K562 (cell line): ENCODE measurements around the gene MYB. TPM values are rescaled to one million over a fixed set of nuclear protein-coding genes. Genes with fewer than 3 reads are reported as not detected.
A peak's percentile ranks its signal among the peaks of the same experiment; 100 is the strongest.

Experiments used
- CEBPG ChIP-seq, 3 experiments: fragments of 200-800 bp in 1 of 3; sonication (Bioruptor generic) in 1 of 3; sonication (generic) in 1 of 3; formaldehyde crosslinking in 1 of 3; IDR thresholded peaks in 2 of 3; conservative IDR thresholded peaks in 1 of 3; 2 replicates each; pipeline versions ENCODE4 v1.6.1 to v1.8.0; 2016 to 2022; ENCODE audit warnings: missing compliant biosample characterization in 2 of 3, missing genetic modification characterization in 2 of 3, mild to moderate bottlenecking in 1 of 3, missing genetic modification reagents in 1 of 3
- FOSL1 ChIP-seq: fragments of 200-800 bp; sonication (Bioruptor generic); conservative IDR thresholded peaks from 2 replicates; pipeline ENCODE4 v1.6.1; 2016; ENCODE audit warnings: missing genetic modification characterization, missing compliant biosample characterization
- FOXA3 ChIP-seq, 2 experiments: fragments of 450-650 bp in 1 of 2; sonication (generic) in 1 of 2; formaldehyde crosslinking; IDR thresholded peaks in 1 of 2; conservative IDR thresholded peaks in 1 of 2; 2 replicates each; pipeline versions ENCODE4 v1.4.0 to v1.8.0; 2020 to 2022; ENCODE audit warnings: mild to moderate bottlenecking in 2 of 2, missing genetic modification reagents in 1 of 2
- RCOR1 ChIP-seq, 2 experiments: IDR thresholded peaks; 2 replicates each; pipeline ENCODE4 v1.6.1; 2012; ENCODE audit warnings: low read depth in 2 of 2, low read length in 2 of 2, borderline replicate concordance in 1 of 2, improper control_type of control experiment in 1 of 2
- SNRNP70 ChIP-seq: fragments of 200-400 bp; formaldehyde crosslinking; optimal IDR thresholded peaks from 2 replicates; pipeline ENCODE3; 2017; ENCODE audit warnings: low read depth, low read length
- ZC3H4 ChIP-seq: sonication (generic); formaldehyde crosslinking; IDR thresholded peaks from 2 replicates; pipeline ENCODE4 v1.9.0; 2021; ENCODE audit warnings: missing genetic modification reagents, borderline replicate concordance
- ZNF24 ChIP-seq: fragments of 450-650 bp; IDR thresholded peaks from 2 replicates; pipeline ENCODE4 v1.6.1; 2016
- polyA plus RNA-seq, 8 experiments: library from polyadenylated mRNA; depleted of rRNA in 4 of 8; stranded (reverse) in 5 of 8; unstranded in 3 of 8; fragments of >200 nt; fragmentation: Nextera tagmentation in 2 of 8; fragmentation: Illumina TruSeq in 1 of 8; extraction: Ambion mirVana in 2 of 8; extraction: Trizol in 1 of 8; gene quantifications; 2 replicates each; pipeline versions ENCODE4 v1.2.1 to v1.2.3, GENCODE V29; 2011 to 2014; ENCODE audit warnings: inconsistent platforms in 1 of 8, missing spikeins in 1 of 8
- total RNA-seq, 7 experiments: library from RNA; depleted of rRNA in 6 of 7; stranded (reverse); fragments of >200 nt in 6 of 7; fragmentation: Illumina TruSeq in 2 of 7; extraction: Trizol in 2 of 7; gene quantifications; 2 replicates each; pipeline versions ENCODE4 v1.2.1 to v1.2.3, GENCODE V29; 2011 to 2021; ENCODE audit warnings: low replicate concordance in 1 of 7
- TF ChIP-seq, protein P1 (sequence below), 2 experiments: IDR thresholded peaks; 2 replicates each; pipeline ENCODE4 v1.6.1; 2012; ENCODE audit warnings: improper control_type of control experiment in 2 of 2, low read depth in 2 of 2, low read length in 2 of 2, borderline replicate concordance in 1 of 2

The MYB gene
- total and polyA plus RNA-seq, 9 of the 15 experiments (the other 6 are each of a cell fraction or from before 2014, with no cell fraction given): 35.8 to 218 (median 140) TPM

DNA sequence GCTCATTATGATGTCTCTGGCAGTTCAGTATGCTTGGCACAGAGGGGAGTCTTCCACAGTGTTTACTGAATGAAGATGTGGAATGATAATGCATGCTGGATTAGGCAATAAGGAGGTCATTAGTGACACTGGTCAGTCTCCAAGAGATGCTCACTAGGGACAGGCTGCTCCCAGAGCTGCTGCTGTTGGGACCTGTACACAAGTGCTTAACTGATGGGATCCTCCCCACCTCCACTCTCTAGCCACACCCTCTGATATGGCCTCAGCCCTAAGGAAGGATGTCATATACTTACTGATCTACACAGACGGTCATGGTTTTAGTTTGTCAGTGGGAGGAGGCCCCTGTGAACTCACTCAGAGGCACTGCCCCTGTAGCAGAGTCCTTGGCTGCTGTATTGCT lies 73.4 kb downstream of the MYB start (continued):
- TF ChIP-seq, protein P1, sequence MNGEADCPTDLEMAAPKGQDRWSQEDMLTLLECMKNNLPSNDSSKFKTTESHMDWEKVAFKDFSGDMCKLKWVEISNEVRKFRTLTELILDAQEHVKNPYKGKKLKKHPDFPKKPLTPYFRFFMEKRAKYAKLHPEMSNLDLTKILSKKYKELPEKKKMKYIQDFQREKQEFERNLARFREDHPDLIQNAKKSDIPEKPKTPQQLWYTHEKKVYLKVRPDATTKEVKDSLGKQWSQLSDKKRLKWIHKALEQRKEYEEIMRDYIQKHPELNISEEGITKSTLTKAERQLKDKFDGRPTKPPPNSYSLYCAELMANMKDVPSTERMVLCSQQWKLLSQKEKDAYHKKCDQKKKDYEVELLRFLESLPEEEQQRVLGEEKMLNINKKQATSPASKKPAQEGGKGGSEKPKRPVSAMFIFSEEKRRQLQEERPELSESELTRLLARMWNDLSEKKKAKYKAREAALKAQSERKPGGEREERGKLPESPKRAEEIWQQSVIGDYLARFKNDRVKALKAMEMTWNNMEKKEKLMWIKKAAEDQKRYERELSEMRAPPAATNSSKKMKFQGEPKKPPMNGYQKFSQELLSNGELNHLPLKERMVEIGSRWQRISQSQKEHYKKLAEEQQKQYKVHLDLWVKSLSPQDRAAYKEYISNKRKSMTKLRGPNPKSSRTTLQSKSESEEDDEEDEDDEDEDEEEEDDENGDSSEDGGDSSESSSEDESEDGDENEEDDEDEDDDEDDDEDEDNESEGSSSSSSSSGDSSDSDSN (IDR thresholded peaks at IDR 0.05; ENCODE audit: borderline replicate concordance in 1 of 2, low read depth in 2 of 2, low read length in 2 of 2): 0 out of 4 replicates have a peak, but pooled peaks of 1 of the 2 experiments have one; percentile 9
- TF ChIP-seq FOSL1 (tag) (0 out of 2 replicates have a peak, but pooled peaks have one; percentile 20), ZNF24 (no peak), ZC3H4 (CRISPR knock-in tag) (no peak), SNRNP70 (no peak), RCOR1 (IDR thresholded peaks at IDR 0.05; ENCODE audit: borderline replicate concordance in 1 of 2, low read depth in 2 of 2, low read length in 2 of 2) (peak in 1 of 2 experiments; percentile 48; a peak in 1 of 4 replicates), CEBPG (CRISPR knock-in tag; IDR thresholded peaks at IDR 0.05) (peak; percentile 65; the same call in 1 of the 2 replicates), CEBPG (tag; conservative IDR thresholded peaks at IDR 0.05 in 1 of 2, IDR thresholded peaks at IDR 0.05 in 1 of 2) (peak; percentile 67 to 74), FOXA3 (CRISPR knock-in tag; conservative IDR thresholded peaks at IDR 0.05 in 1 of 2, IDR thresholded peaks at IDR 0.05 in 1 of 2) (peak in 1 of 2 experiments; percentile 36; a peak in 1 of 4 replicates)
